A549 (cell line): ENCODE measurements around the gene PELI2. TPM values are rescaled to one million over a fixed set of nuclear protein-coding genes. Genes with fewer than 3 reads are reported as not detected.

Experiments
- ATAC-seq, 2 experiments: fragments of 200-7000 bp in 1 of 2; fragments of >200 bp in 1 of 2; cut with Nextera tagmentation in 1 of 2; cut with Tn5 transposase in 1 of 2; 3 replicates each; pipeline versions ENCODE4 v1.8.0 to v1.9.1; 2018 to 2020; ENCODE audit warnings: mild to moderate bottlenecking in 1 of 2, moderate library complexity in 1 of 2
- CTCF ChIA-PET: fragments of 300-600 bp; sonication (Branson Sonifier 250); formaldehyde crosslinking; extraction: SDS; loops from one replicate; lab custom pipeline; 2021; ENCODE audit warnings: antibody characterized with exemption, inconsistent platforms; lab: Yijun Ruan, JAX
- POLR2A ChIA-PET: fragments of 350-600 bp; formaldehyde crosslinking; extraction: SDS; loops from one replicate; lab custom pipeline; 2021; ENCODE audit warnings: antibody characterized with exemption, inconsistent platforms; lab: Yijun Ruan, JAX
- DNase-seq, 2 experiments: peaks; one replicate each; pipeline versions ENCODE4 v3.0.0 to v3.0.0-alpha.2; 2011 to 2016; ENCODE audit warnings: low read depth in 1 of 2, low spot score in 1 of 2
- FAIRE-seq: peaks from 2 replicates; lab custom pipeline; 2011; peaks lifted over from hg19 to GRCh38; lab: Jason Lieb, UNC
- H3K27ac ChIP-seq, 2 experiments: fragments of >200 bp; sonication (Bioruptor Twin); formaldehyde crosslinking; 3 replicates each; pipeline ENCODE4 v1.5.1; 2016 to 2017
- H3K4me1 ChIP-seq: fragments of >200 bp; sonication (Bioruptor Twin); formaldehyde crosslinking; 3 replicates; pipeline ENCODE4 v1.6.1; 2016
- H3K4me2 ChIP-seq: fragments of >200 bp; sonication (Bioruptor Twin); formaldehyde crosslinking; 3 replicates; pipeline ENCODE4 v1.6.1; 2016
- H3K4me3 ChIP-seq: fragments of >200 bp; sonication (Bioruptor Twin); formaldehyde crosslinking; 3 replicates; pipeline ENCODE4 v1.5.1; 2016
- H3K9me3 ChIP-seq: fragments of >200 bp; sonication (Bioruptor Twin); formaldehyde crosslinking; 3 replicates; pipeline ENCODE4 v1.6.1; 2016
- ELK1 ChIP-seq: fragments of 150-350 bp; IDR thresholded peaks from 2 replicates; pipeline ENCODE4 v1.6.1; 2014; ENCODE audit warnings: low read depth, mild to moderate bottlenecking, low read length
- FOSB ChIP-seq: fragments of 250-450 bp; sonication (Bioruptor Pico); IDR thresholded peaks from 2 replicates; pipeline ENCODE4 v1.5.0; 2020; ENCODE audit warnings: mild to moderate bottlenecking, moderate library complexity
- FOSL2 ChIP-seq, 2 experiments: fragments of 450-650 bp in 1 of 2; fragments of >200 bp in 1 of 2; sonication (Bioruptor Twin) in 1 of 2; formaldehyde crosslinking; IDR thresholded peaks; 2 replicates each; pipeline versions ENCODE4 v1.5.0 to v1.6.1; 2016 to 2020; ENCODE audit warnings: mild to moderate bottlenecking in 1 of 2, moderate library complexity in 1 of 2
- FOXS1 ChIP-seq: fragments of 250-450 bp; sonication (Bioruptor Pico); IDR thresholded peaks from 2 replicates; pipeline ENCODE4 v1.5.0; 2020; ENCODE audit warnings: mild to moderate bottlenecking, moderate library complexity
- GATA3 ChIP-seq: IDR thresholded peaks from 2 replicates; pipeline ENCODE4 v1.6.1; 2012; ENCODE audit warnings: borderline replicate concordance
- HMGXB4 ChIP-seq: fragments of 250-450 bp; sonication (Bioruptor Pico); IDR thresholded peaks from 2 replicates; pipeline ENCODE4 v1.5.0; 2021; ENCODE audit warnings: mild to moderate bottlenecking, moderate library complexity, borderline replicate concordance
- JUNB ChIP-seq: fragments of >200 bp; sonication (Bioruptor Twin); formaldehyde crosslinking; IDR thresholded peaks from 2 replicates; pipeline ENCODE4 v1.6.1; 2016
- MAFK ChIP-seq: fragments of 450-650 bp; IDR thresholded peaks from 2 replicates; pipeline ENCODE4 v1.6.1; 2014; ENCODE audit not compliant: partially characterized antibody
- MAX ChIP-seq: IDR thresholded peaks from 2 replicates; pipeline ENCODE4 v1.6.1; 2012
- MAZ ChIP-seq: fragments of 150-350 bp; IDR thresholded peaks from 2 replicates; pipeline ENCODE4 v1.6.1; 2014; ENCODE audit warnings: antibody characterized with exemption, low read depth, low read length, borderline replicate concordance
- NFE2L2 ChIP-seq: fragments of 150-350 bp; conservative IDR thresholded peaks from 2 replicates; pipeline ENCODE4 v1.6.1; 2014; ENCODE audit warnings: low read length
- RAD21 ChIP-seq, 2 experiments: fragments of >200 bp in 1 of 2; sonication (Bioruptor Twin) in 1 of 2; formaldehyde crosslinking in 1 of 2; IDR thresholded peaks in 1 of 2; conservative IDR thresholded peaks in 1 of 2; 2 replicates in 1 of 2; 3 replicates in 1 of 2; pipeline ENCODE4 v1.6.1; 2012 to 2018; ENCODE audit warnings: inconsistent platforms in 1 of 2
- RARB ChIP-seq: fragments of 250-450 bp; sonication (Bioruptor Pico); IDR thresholded peaks from 2 replicates; pipeline ENCODE4 v1.8.0; 2021; ENCODE audit warnings: mild to moderate bottlenecking, moderate library complexity
- RCOR1 ChIP-seq: fragments of 150-350 bp; IDR thresholded peaks from 2 replicates; pipeline ENCODE4 v1.6.1; 2014; ENCODE audit warnings: antibody characterized with exemption, low read length, low read depth
- USF2 ChIP-seq: fragments of 450-650 bp; IDR thresholded peaks from 2 replicates; pipeline ENCODE4 v1.6.1; 2014; ENCODE audit warnings: antibody characterized with exemption
- ZFP36 ChIP-seq: fragments of 450-650 bp; IDR thresholded peaks from 2 replicates; pipeline ENCODE4 v1.6.1; 2014; ENCODE audit warnings: borderline replicate concordance; ENCODE audit not compliant: partially characterized antibody
- WGBS: methylation state at CpG from one replicate; pipeline ENCODE4 v1.1.6; 2017; ENCODE audit errors: missing lambda C conversion rate; 5-methylcytosine and 5-hydroxymethylcytosine counted together
- polyA plus RNA-seq, 4 experiments: library from polyadenylated mRNA; depleted of rRNA in 3 of 4; stranded (reverse); fragments of >200 nt; fragmentation: RNase III in 1 of 4; extraction: RNeasy Plus Mini Kit Qiagen cat#74134 plus additional on column Dnase treatment in 1 of 4; gene quantifications; 2 replicates in 3 of 4; 3 replicates in 1 of 4; pipeline ENCODE4 v1.2.3, GENCODE V29; 2011 to 2017

PELI2 gene
- polyA plus RNA-seq, 2 of the 4 experiments (the other 2 are of a cell fraction), result 0.93 to 7.2 TPM

- ChIA-PET POLR2A (no interaction called here), CTCF (no interaction called here)
- no peak overlapping the region for H3K4me3 ChIP-seq
- DNase-seq (no peak), FAIRE-seq (no peak), ATAC-seq (no peak)
- TF ChIP-seq NFE2L2 (no peak), JUNB (0 out of 2 replicates have a peak, but pooled peaks have one; percentile 1)
- H3K27ac ChIP-seq, result peak overlapping the region; percentile 75 to 77
- peaks cover 5% of the 10 kb centered on the region; the same call in 1 of the 3 replicates for H3K9me3 ChIP-seq
- WGBS, result 88% methylated on average over 2 of the region's 2 CpGs
- peaks cover 34% of the 10 kb centered on the region for H3K4me1 ChIP-seq
- peak overlapping the region; percentile 68; the same call in 2 of the 3 replicates for H3K4me2 ChIP-seq
Observed at GRCh38 chr14:56198438-56198837, 80.2 kb downstream of the PELI2 start.

- TF ChIP-seq USF2 (peak; percentile 75), MAFK (peak; percentile 99), FOSB (CRISPR knock-in tag) (no peak), NFE2L2 (peak; percentile 93), ZFP36 (peak; percentile 59), RARB (CRISPR knock-in tag) (no peak), RAD21 (conservative IDR thresholded peaks at IDR 0.05 in 1 of 2, IDR thresholded peaks at IDR 0.05 in 1 of 2) (no peak), FOXS1 (peak; percentile 25; the same call in 1 of the 2 replicates), MAX (peak; percentile 48; the same call in 1 of the 2 replicates), RCOR1 (no peak), HMGXB4 (CRISPR knock-in tag) (0 out of 2 replicates have a peak, but pooled peaks have one; percentile 38), FOSL2 (IDR thresholded peaks at IDR 0.05) (no peak), FOSL2 (CRISPR knock-in tag; IDR thresholded peaks at IDR 0.05) (peak; percentile 59)
- H3K9me3 ChIP-seq, result peaks cover 5% of the 10 kb centered on the region; the same call in 1 of the 3 replicates
- peaks cover 34% of the 10 kb centered on the region for H3K4me1 ChIP-seq
- peak overlapping the region; percentile 75 to 78 for H3K27ac ChIP-seq
- H3K4me2 ChIP-seq, result peak overlapping the region; percentile 68
- FAIRE-seq, result peak; percentile 49
- no peak overlapping the region for H3K4me3 ChIP-seq
- POLR2A ChIA-PET, result no interaction called here
- peak; percentile 89 to 99 for ATAC-seq
- peak; percentile 63 to 95 for DNase-seq
- 16% methylated on average over 6 of the region's 6 CpGs for WGBS
- CTCF ChIA-PET, result no interaction called here
Observed at GRCh38 chr14:56199095-56199981, 81.1 kb downstream of the PELI2 start.

GRCh38 chr14:56199982-56200577 lies 81.9 kb downstream of the PELI2 start:
- Histone ChIP-seq H3K4me2 (peak overlapping the region; percentile 68), H3K27ac (peak overlapping the region; percentile 75 to 78), H3K4me1 (peaks cover 34% of the 10 kb centered on the region), H3K4me3 (no peak overlapping the region), H3K9me3 (peaks cover 5% of the 10 kb centered on the region; the same call in 1 of the 3 replicates)
- 69% methylated on average over 7 of the region's 7 CpGs for whole genome bisulfite sequencing
- ChIA-PET CTCF (no interaction called here), POLR2A (no interaction called here)
- no peak for ATAC-seq
- no peak for DNase-seq
- no peak for FAIRE-seq
- no peak for TF ChIP-seq MAZ
- no peak for TF ChIP-seq HMGXB4 (CRISPR knock-in tag)
- no peak for TF ChIP-seq ELK1
- TF ChIP-seq JUNB, result no peak
- no peak for TF ChIP-seq GATA3
